Middle frontal gyrus (tissue), 1 donor: ENCODE data around the gene BTNL3.
"Not testable (repeated sequence)": the region's sequence is repeated elsewhere in the genome, so short reads cannot be mapped to it uniquely, and the experiment has no call there.

ENCODE experiments used
- DNase-seq: peaks from one replicate; pipeline ENCODE4 v3.0.0-alpha.2; 2015; ENCODE audit warnings: low spot score; ENCODE audit errors: extremely low spot score

Gene BTNL3

DNA sequence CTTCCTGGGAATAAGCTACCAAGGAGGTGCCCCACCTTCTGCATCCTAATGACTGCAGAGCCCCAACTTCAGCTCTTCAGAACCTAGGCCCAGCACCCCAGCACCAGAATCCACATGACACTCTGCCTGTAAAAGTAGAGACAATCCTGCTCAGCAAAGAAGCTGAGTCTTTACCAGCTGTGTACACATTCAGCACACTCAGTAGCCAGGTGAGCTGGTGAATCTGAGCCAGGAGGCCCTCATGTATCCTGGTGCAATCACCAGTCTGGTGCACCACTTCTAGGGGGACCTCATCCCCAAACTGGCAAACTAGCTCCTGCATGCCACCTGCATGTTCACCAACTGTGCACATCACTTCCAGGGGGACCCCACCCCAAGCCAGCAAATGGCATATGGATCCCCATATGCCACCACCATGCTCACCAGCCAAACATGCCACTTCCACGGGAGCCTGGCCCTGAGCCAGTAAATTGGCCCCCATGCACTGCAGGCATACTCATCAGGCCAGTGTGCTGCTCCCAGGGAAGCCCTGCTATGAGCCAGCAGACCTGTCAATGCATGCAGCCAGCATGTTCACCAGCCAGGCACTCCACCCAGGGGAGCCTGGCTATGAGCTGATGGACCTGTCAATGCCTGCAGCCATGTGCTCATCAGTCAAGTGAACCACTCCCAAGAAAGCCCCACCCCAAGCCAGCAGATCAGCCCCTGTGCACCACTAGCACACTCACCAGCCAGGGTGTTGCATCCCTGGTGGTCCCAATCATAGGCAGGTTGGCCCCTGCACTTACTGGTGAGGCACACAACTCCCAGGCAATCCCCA, 35.8 kb downstream of the BTNL3 start:
- DNase-seq, result no peak

DNA sequence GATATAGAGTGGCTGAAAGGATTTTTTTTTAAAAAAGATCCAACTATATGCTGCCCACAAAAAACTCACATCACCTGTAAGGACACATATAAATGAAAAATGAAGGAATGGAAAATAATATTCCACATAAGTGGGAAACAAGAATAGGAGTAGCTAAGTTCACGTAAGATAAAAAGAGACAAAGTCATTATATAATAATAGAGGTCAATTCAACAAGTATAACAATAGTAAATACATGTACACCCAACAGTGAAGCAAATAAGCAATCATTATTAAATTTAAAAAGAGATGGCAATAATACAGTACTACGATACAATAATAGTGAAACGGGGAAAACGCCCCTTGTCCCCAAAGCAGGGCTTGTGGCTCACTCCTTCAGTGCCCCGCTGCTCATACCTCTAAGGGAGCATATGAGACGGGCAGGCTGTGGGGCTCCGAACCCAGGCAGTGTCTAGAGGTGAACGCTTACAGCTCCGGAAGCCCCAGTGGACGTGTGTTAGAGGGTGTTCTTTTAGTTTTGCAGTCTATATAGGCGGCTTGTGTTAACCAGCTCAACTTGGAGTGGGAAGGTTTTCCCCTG, 38.9 kb downstream of the BTNL3 start:
- DNase-seq, result no peak

DNA sequence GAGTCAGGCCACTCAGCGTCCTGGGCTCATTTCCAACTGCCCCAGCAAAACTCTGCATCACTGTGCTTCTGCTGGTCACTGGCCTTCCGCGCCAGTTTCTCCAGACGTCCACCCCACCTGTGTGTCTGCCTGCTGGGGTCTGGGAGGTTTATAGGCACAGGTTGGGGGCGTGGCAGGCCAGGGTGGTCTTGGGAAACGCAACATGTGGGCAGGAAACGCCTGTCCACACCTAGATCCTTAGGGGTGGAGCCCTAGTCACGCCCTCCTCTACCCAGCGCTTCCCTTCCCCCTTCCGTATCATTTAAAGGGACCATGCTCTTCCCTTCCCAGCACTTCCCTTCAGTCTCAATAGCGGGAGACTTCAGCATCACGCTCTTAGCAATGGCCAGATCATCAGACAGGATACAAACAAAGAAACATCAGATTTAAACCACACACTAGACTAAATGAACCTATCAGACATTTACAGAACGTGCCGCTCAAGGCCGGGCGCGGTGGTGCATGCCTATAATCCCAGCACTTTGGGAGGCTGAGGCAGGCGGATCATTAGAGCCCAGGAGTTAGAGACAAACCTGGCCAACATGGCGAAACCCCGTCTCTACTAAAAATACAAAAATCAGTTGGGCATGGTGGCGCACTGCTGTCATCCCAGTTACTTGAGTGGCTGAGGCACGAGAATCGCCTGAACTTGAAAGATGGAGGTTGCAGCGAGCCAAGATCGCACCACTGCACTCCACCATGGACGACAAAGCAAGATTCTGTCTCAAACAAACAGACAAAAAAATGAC, 39.6 kb downstream of the BTNL3 start:
- no peak for DNase-seq

DNA sequence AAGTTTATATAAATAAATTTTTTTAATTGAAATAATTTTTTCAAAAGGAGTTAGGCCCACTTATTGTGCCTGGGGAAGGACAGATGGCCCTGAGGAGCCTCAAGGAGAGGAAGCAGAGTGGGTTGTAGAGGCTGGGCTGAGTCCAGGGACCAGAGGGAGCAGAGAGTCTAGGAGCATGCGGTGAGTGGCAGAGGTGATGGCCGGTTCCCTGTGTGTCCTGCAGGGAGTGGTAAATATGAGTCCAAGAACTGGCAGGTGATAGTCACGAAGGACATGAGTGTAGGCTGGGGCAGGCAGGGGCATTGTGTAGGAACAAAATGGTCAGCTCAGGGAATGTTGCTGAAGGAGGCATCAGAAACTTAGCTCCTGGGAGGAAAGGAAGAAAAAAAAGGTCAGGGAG, 43.1 kb downstream of the BTNL3 start:
- no peak for DNase-seq

- DNase-seq, result no peak
Observed at GRCh38 chr5:181035991-181036815, 47.6 kb downstream of the BTNL3 start.

GRCh38 chr5:181036816-181037364, 48.2 kb downstream of the BTNL3 start:
- DNase-seq, result no peak

DNA sequence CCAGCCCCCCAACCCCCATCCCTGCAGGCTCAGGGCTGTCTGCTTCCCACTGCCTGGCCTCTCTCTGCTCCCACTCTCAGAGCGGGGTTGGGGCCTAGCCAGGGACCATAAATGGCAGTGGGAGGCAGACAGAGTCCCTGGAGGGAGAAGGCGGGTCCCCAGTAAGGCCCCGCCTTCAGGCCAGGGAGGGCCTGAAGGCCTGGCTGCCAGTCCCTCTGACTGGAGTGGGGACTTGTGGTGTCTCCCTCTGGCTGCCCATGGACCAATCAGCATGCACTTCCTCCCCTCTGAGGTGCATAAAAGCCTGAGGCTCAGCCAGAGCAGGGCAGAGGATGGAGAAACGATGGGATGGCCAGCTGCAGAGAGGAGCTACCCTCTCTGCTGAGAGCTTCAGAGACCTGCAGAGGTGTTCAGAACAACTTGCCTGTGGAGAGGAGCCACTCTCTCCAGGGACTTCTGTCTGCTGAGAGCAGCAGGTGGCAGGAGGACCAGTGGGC, 48.8 kb downstream of the BTNL3 start:
- no peak for DNase-seq

DNA sequence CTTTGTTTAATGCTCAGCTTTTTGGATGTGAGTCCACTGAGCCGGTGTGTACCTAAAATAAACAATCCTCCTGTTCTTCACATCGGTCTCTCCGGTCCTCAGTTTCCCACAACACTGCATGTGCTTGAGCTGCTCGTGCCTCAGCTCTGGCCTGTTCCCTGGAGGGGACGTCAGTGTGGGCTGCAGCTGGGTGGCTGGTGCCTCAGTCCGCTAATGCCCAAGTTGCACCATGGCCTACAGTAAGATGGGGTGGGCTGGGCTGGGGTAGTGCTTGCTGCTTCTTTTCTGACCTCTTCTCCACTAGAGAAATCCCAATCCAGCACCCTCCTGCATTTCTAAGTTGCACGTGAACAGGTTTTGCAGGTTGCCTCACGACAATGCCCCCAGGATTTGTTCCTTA, 50.8 kb downstream of the BTNL3 start:
- no peak for DNase-seq

- DNase-seq, result no peak
Observed at GRCh38 chr5:181039931-181040630, 51.4 kb downstream of the BTNL3 start, which contains the start of gene BTNL9. TSS of gene BTNL9 (plus strand) at chr5:181040266. CDS start at chr5:181045490, 5,224 bp downstream.

GRCh38 chr5:181040631-181040945, 51.9 kb downstream of the BTNL3 start:
- no peak for DNase-seq

- no peak for DNase-seq
Observed at GRCh38 chr5:181041043-181041442, 52.4 kb downstream of the BTNL3 start.

- no peak for DNase-seq
Observed at GRCh38 chr5:181042036-181042713, 53.5 kb downstream of the BTNL3 start.

- DNase-seq, result no peak
Observed at GRCh38 chr5:181042722-181043121, 54.1 kb downstream of the BTNL3 start.

GRCh38 chr5:181043285-181044092, 54.8 kb downstream of the BTNL3 start:
- DNase-seq, result no peak

DNA sequence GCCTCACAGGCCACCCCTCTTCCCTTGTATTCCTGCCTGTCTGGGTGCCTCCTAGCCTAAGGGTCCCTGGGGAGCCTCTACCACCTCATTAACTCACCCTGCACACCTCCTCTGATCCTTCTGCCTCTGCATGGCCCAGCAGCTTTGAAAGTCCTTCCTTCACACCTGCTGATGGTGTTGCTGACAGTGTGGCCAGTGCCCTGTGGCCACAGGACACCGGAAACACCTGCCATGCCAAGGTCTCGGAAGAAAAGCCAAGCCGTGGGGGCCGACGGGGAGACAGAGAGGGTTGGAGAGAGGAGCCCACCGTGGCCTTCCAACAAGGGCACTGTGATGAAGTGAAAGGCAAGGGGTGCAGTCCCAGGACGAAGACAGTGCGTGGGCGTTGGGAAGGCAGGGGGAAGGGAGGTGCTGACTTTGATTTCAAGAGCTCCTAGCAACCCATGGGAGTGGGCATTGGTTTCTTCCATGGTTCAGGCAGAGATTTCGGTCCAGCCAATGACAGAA, 55.5 kb downstream of the BTNL3 start:
- no peak for DNase-seq

DNA sequence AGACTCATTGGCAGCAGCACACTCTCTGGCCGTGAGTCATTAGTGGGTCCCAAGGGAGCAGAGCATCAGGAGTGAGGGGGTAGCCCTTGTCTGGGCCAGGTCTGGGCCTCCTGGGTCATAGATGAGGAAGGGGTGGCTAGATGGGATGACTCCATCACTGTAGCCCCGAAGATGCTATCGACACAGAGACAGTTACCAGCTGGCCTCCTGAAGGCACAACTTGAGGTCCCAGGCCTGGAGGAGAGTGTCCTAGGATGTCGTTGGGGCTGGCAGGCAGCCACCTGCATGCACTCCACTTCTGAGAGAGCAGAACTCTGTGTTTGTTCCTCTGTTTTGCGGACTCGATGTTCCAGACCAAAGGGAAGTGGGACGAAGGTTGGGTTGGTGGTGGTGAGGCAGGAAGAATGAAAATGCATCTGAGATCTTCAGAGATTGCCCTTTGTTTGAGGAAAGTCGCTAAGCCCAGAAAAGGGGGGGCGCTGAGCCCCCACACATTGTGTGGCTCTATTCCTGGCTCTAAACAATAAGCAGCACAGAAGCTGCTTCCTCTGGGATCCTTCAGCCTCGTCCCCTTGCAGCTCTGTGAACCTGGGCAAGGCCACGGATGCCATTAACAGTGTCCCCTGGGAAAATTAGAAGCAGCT, 56.1 kb downstream of the BTNL3 start:
- DNase-seq, result no peak

- DNase-seq, result no peak
Observed at GRCh38 chr5:181045316-181045715, 56.7 kb downstream of the BTNL3 start.

- DNase-seq, result not testable (repeated sequence)
Observed at GRCh38 chr5:181045857-181046256, 57.2 kb downstream of the BTNL3 start.
